ENCODE data around the gene RASA4.
"Not testable (repeated sequence)": the region's sequence is repeated elsewhere in the genome, so short reads cannot be mapped to it uniquely, and the experiment has no call there.

Gene RASA4

GRCh38 chr7:102616507-102617125 lies at the start of gene RASA4:
Gene RASA4, minus strand, starts transcription at chr7:102616756. Its CDS starts 67 bp downstream, at chr7:102616689.
- not testable (repeated sequence) for DNase-seq (ENCODE audit: low read depth)

- not testable (repeated sequence) for DNase-seq (ENCODE audit: low read depth)
Observed at GRCh38 chr7:102664765-102665164, 48.2 kb upstream of the RASA4 start.

- DNase-seq (ENCODE audit: low read depth): not testable (repeated sequence)
Observed at GRCh38 chr7:102649924-102650323, 33.4 kb upstream of the RASA4 start, which contains the start of gene SPDYE2B. Gene SPDYE2B, plus strand, starts transcription at chr7:102650319. Its CDS starts 2,030 bp downstream, at chr7:102652349.

- DNase-seq (ENCODE audit: low read depth): not testable (repeated sequence)
Observed at GRCh38 chr7:102647813-102648212, 31.3 kb upstream of the RASA4 start.

GRCh38 chr7:102643404-102643803 lies 26.8 kb upstream of the RASA4 start:
- DNase-seq (ENCODE audit: low read depth): not testable (repeated sequence)

GRCh38 chr7:102642691-102643090 lies 26.1 kb upstream of the RASA4 start, which contains the start of gene UPK3BL1:
Gene UPK3BL1, minus strand, starts transcription at chr7:102642791. Its CDS starts 50 bp downstream, at chr7:102642741.
- not testable (repeated sequence) for DNase-seq (ENCODE audit: low read depth)

- DNase-seq (ENCODE audit: low read depth): not testable (repeated sequence)
Observed at GRCh38 chr7:102638848-102639247, 22.3 kb upstream of the RASA4 start.

GRCh38 chr7:102636956-102637355 lies 20.4 kb upstream of the RASA4 start:
- DNase-seq (ENCODE audit: low read depth): not testable (repeated sequence)

GRCh38 chr7:102635354-102635753 lies 18.8 kb upstream of the RASA4 start:
- not testable (repeated sequence) for DNase-seq (ENCODE audit: low read depth)

- not testable (repeated sequence) for DNase-seq (ENCODE audit: low read depth)
Observed at GRCh38 chr7:102634299-102634698, 17.7 kb upstream of the RASA4 start.

- DNase-seq (ENCODE audit: low read depth): not testable (repeated sequence)
Observed at GRCh38 chr7:102630622-102631021, 14.1 kb upstream of the RASA4 start.

GRCh38 chr7:102627271-102627904 lies 10.8 kb upstream of the RASA4 start:
- DNase-seq (ENCODE audit: low read depth): not testable (repeated sequence)

- not testable (repeated sequence) for DNase-seq (ENCODE audit: low read depth)
Observed at GRCh38 chr7:102618122-102618521, 1.6 kb upstream of the RASA4 start.

GRCh38 chr7:102615930-102616329 lies 626 bp downstream of the RASA4 start:
- DNase-seq (ENCODE audit: low read depth): not testable (repeated sequence)

- not testable (repeated sequence) for DNase-seq (ENCODE audit: low read depth)
Observed at GRCh38 chr7:102614873-102615272, 1.7 kb downstream of the RASA4 start.

GRCh38 chr7:102614346-102614697 lies 2.2 kb downstream of the RASA4 start:
- DNase-seq (ENCODE audit: low read depth): not testable (repeated sequence)

- not testable (repeated sequence) for DNase-seq (ENCODE audit: low read depth)
Observed at GRCh38 chr7:102613575-102614345, 2.8 kb downstream of the RASA4 start.

- not testable (repeated sequence) for DNase-seq (ENCODE audit: low read depth)
Observed at GRCh38 chr7:102611675-102612325, 4.8 kb downstream of the RASA4 start.

- DNase-seq (ENCODE audit: low read depth): not testable (repeated sequence)
Observed at GRCh38 chr7:102611013-102611674, 5.4 kb downstream of the RASA4 start.

GRCh38 chr7:102610441-102610840 lies 6.1 kb downstream of the RASA4 start:
- not testable (repeated sequence) for DNase-seq (ENCODE audit: low read depth)

GRCh38 chr7:102609734-102610133 lies 6.8 kb downstream of the RASA4 start:
- not testable (repeated sequence) for DNase-seq (ENCODE audit: low read depth)
